Mammary epithelial cell (primary cell): ENCODE results near the gene FBXW4.

Experiments used
- EZH2 ChIP-seq: IDR thresholded peaks from 2 replicates; pipeline ENCODE4 v1.6.1; 2012; ENCODE audit warnings: low read length, inconsistent platforms, borderline replicate concordance
- TF ChIP-seq, protein P1 (sequence below), 2 donors: IDR thresholded peaks in 1 of 2; conservative IDR thresholded peaks in 1 of 2; 2 replicates each; pipeline ENCODE4 v1.5.1; 2011 to 2012; ENCODE audit warnings: inconsistent platforms in 2 of 2, low read length in 2 of 2, mild to moderate bottlenecking in 2 of 2, control low read depth in 1 of 2, low read depth in 1 of 2; ENCODE audit not compliant: insufficient read depth in 1 of 2; ENCODE audit errors: extremely low read depth in 1 of 2

DNA sequence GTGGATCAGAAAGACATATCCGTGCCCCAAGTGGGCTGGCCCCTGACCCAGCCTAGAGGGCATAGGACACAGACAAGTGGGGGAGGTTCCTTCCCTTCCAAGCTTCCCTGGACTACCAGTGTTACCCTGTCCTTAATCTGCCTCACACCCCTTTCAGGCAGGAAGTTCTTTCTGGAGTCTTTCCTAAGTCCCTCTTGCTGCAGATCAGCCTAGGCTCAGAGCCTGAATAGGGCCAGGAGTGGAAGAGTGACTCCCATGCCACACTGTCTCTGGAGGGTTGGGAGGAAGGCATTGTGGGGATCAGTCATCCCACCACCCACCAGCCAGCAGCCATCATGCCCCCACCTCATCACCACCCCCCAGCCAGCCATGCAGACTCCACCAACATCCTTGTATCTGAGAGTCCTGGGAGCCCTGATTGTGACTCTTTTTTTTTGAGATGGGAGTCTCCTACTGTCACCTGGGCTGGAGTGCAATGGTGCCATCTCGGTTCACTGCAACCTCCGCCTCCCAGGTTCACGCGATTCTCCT is 129.5 kb downstream of the FBXW4 start:
- no peak for TF ChIP-seq EZH2
- TF ChIP-seq, protein P1, sequence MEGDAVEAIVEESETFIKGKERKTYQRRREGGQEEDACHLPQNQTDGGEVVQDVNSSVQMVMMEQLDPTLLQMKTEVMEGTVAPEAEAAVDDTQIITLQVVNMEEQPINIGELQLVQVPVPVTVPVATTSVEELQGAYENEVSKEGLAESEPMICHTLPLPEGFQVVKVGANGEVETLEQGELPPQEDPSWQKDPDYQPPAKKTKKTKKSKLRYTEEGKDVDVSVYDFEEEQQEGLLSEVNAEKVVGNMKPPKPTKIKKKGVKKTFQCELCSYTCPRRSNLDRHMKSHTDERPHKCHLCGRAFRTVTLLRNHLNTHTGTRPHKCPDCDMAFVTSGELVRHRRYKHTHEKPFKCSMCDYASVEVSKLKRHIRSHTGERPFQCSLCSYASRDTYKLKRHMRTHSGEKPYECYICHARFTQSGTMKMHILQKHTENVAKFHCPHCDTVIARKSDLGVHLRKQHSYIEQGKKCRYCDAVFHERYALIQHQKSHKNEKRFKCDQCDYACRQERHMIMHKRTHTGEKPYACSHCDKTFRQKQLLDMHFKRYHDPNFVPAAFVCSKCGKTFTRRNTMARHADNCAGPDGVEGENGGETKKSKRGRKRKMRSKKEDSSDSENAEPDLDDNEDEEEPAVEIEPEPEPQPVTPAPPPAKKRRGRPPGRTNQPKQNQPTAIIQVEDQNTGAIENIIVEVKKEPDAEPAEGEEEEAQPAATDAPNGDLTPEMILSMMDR (conservative IDR thresholded peaks at IDR 0.05 in 1 of 2, IDR thresholded peaks at IDR 0.05 in 1 of 2; ENCODE audit: extremely low read depth in 1 of 2, insufficient read depth in 1 of 2, low read depth in 1 of 2, low read length in 2 of 2) = no peak
